Stomach (tissue), 4 donors: ENCODE data around the gene HYAL2.

ENCODE experiments used
- POLR2A ChIP-seq, 4 donors: fragments of 450-650 bp; IDR thresholded peaks; one replicate each; pipeline ENCODE4 v1.6.1; 2016; ENCODE audit warnings: antibody characterized with exemption in 4 of 4, control low read depth in 2 of 4, mild to moderate bottlenecking in 1 of 4, moderate library complexity in 1 of 4
- POLR2AphosphoS5 ChIP-seq, 3 donors: sonication (generic); formaldehyde crosslinking; IDR thresholded peaks; one replicate each; pipeline ENCODE4 v1.6.1; 2016; ENCODE audit warnings: antibody characterized with exemption in 3 of 3
- TF ChIP-seq, protein P1 (sequence below), 7 experiments: fragments of 450-650 bp in 4 of 7; fragments of 200-600 bp in 3 of 7; sonication (generic) in 3 of 7; IDR thresholded peaks; one replicate each; pipeline ENCODE4 v1.5.1; 2016 to 2019; ENCODE audit warnings: antibody characterized with exemption in 7 of 7, control low read depth in 2 of 7, mild to moderate bottlenecking in 1 of 7

DNA sequence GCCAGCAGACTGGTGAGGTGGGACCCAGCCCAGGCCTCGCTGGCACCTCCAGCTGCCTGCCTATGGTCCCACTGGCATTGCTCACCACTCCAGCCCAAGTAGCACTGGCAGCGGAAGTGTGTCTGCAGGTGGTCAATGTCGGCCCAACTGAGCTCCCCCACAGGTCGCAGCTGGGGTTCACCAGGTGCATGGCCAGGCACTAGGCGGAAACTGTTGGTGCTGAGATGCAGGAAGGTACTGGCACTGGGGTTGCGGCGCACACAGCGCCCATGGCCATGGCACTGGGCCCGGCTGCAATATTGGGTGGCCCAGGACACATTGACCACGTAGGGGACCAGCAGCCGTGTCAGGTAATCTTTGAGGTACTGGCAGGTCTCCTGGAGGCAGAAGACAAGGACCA, 4.4 kb downstream of the HYAL2 start:
- TF ChIP-seq, protein P1, sequence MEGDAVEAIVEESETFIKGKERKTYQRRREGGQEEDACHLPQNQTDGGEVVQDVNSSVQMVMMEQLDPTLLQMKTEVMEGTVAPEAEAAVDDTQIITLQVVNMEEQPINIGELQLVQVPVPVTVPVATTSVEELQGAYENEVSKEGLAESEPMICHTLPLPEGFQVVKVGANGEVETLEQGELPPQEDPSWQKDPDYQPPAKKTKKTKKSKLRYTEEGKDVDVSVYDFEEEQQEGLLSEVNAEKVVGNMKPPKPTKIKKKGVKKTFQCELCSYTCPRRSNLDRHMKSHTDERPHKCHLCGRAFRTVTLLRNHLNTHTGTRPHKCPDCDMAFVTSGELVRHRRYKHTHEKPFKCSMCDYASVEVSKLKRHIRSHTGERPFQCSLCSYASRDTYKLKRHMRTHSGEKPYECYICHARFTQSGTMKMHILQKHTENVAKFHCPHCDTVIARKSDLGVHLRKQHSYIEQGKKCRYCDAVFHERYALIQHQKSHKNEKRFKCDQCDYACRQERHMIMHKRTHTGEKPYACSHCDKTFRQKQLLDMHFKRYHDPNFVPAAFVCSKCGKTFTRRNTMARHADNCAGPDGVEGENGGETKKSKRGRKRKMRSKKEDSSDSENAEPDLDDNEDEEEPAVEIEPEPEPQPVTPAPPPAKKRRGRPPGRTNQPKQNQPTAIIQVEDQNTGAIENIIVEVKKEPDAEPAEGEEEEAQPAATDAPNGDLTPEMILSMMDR (IDR thresholded peaks at IDR 0.05) = no peak
- TF ChIP-seq POLR2A (IDR thresholded peaks at IDR 0.05) (no peak), POLR2AphosphoS5 (IDR thresholded peaks at IDR 0.05) (no peak)
